Measurements from ENCODE around the gene TRAPPC10.

TRAPPC10 gene

DNA sequence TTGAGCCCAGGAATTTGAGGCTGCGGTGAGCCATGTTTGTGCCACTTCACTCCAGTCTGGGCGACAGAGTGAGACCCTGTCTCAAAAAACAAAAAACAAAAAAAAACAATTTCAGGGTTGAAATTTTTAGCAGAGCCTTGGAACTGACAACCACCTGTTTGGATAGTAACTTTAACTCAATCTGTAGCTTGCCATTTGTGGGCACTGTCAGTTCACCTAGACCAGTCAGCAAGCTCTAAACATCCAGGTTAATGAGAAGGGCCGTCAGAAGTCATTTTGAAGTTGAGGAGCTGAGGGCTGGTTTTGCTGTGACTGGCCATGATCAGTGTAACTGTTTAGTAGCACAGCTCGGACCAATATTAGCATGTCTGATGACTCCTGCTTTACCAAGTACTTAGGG, 8.4 kb downstream of the TRAPPC10 start:
- TF ChIP-seq, protein P1, sequence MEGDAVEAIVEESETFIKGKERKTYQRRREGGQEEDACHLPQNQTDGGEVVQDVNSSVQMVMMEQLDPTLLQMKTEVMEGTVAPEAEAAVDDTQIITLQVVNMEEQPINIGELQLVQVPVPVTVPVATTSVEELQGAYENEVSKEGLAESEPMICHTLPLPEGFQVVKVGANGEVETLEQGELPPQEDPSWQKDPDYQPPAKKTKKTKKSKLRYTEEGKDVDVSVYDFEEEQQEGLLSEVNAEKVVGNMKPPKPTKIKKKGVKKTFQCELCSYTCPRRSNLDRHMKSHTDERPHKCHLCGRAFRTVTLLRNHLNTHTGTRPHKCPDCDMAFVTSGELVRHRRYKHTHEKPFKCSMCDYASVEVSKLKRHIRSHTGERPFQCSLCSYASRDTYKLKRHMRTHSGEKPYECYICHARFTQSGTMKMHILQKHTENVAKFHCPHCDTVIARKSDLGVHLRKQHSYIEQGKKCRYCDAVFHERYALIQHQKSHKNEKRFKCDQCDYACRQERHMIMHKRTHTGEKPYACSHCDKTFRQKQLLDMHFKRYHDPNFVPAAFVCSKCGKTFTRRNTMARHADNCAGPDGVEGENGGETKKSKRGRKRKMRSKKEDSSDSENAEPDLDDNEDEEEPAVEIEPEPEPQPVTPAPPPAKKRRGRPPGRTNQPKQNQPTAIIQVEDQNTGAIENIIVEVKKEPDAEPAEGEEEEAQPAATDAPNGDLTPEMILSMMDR (IDR thresholded peaks at IDR 0.05; ENCODE audit: low read depth, low read length) = no peak

DNA sequence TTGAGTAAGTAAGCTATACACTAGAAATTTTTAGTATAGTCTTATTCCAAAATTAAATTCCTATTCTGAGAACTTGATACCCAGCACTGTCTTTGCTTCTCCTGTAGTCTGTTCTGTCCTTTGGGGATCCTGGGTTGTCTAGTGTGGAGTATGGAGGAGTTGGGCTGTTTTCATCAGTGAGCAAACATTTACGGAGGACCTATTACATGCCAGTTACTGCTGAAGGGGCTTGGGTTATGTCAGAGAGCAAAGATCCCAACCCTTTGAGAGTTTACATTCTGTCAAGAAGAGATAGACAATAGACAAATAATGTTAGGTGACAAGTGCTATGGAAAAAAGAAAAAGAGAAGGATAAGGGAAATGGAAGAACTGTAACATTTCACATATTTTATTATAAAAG, 9.0 kb downstream of the TRAPPC10 start:
- TF ChIP-seq, protein P1 (IDR thresholded peaks at IDR 0.05; ENCODE audit: low read depth, low read length) = no peak
- no peak overlapping the region for H3K4me3 ChIP-seq (ENCODE audit: low read depth, low read length)

More for the DNA sequence above, 8.4 kb downstream of the TRAPPC10 start:
- no peak overlapping the region for H3K4me3 ChIP-seq (ENCODE audit: low read depth, low read length)

DNA sequence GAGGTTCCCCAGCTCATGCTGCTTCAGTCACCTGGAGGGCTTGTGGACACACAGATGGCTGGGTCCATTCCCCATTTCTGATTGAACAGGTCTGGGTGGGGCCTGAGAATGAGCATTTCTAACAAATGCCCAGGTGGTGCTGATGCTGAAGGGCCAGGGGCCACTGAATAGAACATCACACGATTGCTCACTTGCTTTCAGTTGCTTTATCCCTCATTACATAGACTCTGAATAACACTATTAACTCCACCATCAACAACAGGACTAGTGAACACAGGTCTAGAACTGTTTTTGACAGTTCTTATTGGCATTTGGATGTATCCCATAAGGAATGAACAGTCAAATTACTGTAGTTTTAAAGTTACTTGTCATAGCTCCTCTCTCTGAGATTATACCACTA, 12.1 kb downstream of the TRAPPC10 start:
- TF ChIP-seq, protein P1 (IDR thresholded peaks at IDR 0.05; ENCODE audit: low read depth, low read length) = no peak

DNA sequence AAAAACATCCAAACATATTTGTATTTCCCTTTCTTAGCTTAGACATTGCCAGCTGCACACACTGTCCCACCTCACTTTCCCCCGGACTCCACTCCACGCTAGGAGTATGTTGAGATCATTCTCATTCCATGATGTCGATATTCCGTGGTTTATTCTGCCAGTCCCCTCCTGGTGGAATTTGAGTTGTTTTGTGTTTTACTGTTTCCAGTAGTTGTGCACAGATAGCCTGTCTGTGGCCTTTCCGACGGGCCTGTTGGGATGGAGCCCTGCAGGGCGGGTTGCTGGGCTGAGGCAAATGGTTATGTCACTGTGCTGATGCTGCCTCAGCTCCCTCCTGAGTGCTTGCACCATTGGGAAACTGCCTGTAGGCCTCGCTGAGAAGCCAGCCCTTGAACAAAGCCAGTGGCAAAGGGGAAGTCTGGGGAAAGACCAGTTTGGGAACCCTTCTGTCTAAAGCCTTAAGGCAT, 12.8 kb downstream of the TRAPPC10 start:
- H3K4me3 ChIP-seq (ENCODE audit: low read depth, low read length) = no peak overlapping the region
- TF ChIP-seq, protein P1 (IDR thresholded peaks at IDR 0.05; ENCODE audit: low read depth, low read length) = no peak

More for the DNA sequence above, 12.1 kb downstream of the TRAPPC10 start:
- H3K4me3 ChIP-seq (ENCODE audit: low read depth, low read length) = no peak overlapping the region

DNA sequence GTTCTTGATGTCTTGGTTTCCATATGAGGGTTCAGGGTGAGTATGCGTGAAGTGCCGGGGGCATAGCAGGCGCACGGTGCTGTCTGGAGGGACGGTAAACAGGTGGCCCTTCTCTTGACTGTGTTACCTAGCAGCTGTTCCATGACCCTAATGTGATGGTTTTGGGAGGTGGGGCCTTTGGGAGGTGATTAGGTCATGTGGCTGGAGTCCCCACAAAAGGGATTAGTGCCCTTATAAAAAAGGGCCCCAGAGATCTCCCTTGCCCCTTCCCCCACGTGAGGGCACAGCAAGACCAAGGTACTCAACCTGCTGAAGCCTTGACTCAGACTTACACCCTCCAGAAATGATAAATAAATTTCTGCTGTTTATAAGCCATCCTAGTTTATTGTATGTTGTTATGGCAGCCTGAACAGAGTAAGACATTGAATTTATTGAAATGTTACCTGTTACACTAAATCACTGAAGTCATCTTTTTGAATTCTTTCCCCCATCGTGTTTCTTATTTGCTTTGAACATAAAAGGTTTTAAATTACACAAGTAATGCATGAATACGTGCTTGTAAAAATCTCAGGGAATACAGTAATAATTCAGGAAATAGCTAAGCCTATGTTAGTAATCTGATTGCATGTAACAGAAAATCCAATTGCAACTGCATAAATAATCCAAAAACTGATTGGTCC, 15.6 kb downstream of the TRAPPC10 start:
- no peak overlapping the region for H3K4me3 ChIP-seq (ENCODE audit: low read depth, low read length)
- TF ChIP-seq, protein P1 (IDR thresholded peaks at IDR 0.05; ENCODE audit: low read depth, low read length) = no peak

DNA sequence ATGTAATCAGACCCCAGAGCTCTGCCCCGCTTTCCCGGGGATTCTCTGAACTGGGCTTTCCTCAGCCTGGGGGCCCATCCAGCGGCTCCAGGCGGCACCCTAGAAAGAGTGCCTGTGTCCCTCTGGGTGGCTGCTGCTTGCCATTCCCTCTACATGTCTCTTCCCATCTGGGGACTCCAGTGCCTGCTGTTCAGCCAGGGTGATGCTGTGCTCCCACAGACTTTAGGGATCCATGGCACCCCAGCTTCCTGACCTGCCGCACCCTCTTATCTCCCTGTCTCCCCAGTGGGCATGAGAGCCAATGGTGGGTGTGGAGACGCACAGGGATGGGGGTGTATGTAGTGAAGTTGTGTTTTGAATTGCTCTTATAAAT, 16.2 kb downstream of the TRAPPC10 start:
- H3K4me3 ChIP-seq (ENCODE audit: low read depth, low read length) = no peak overlapping the region
- TF ChIP-seq, protein P1 (IDR thresholded peaks at IDR 0.05; ENCODE audit: low read depth, low read length) = no peak

DNA sequence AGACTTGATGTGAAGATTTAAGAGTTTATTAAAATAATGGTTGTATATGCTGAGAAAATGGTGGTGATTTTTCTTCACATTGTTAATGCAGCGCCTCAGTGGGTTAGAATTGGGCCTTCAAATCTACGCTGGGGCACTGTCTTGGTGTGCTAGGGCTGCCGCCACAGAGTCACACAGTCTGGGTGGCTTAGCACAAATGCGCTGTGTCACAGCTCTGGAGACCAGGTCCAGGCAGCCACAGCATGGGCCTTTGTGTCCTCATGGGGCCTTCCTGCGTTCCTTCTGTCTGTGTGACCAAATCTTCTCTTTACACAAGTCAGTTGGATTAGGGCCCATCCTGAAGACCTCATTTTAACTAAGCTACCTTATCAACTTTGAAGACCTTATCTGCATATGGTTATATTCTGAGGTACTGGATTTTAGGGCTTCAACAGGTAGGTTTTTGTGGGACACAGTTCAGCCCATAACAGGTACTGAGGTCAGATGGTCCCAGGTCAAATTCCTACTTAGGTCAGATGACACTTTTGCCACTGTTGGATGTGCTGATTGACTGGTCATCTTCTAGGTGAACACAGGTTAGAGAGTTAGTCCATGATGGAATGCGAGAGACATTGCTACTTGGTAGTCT, 17.5 kb downstream of the TRAPPC10 start:
- no peak overlapping the region for H3K4me3 ChIP-seq (ENCODE audit: low read depth, low read length)
- TF ChIP-seq, protein P1 (IDR thresholded peaks at IDR 0.05; ENCODE audit: low read depth, low read length) = no peak

All from WI38 (cell line).